Adrenal gland (tissue), 5 donors: Measurements from ENCODE around the gene IL17F.

ENCODE experiments used
- POLR2A ChIP-seq, 2 donors: fragments of 450-650 bp; IDR thresholded peaks; one replicate each; pipeline ENCODE4 v1.6.1; 2017; ENCODE audit warnings: antibody characterized with exemption in 2 of 2, mild to moderate bottlenecking in 2 of 2, moderate library complexity in 1 of 2
- TF ChIP-seq, protein P1 (sequence below), 6 experiments: fragments of 450-650 bp in 4 of 6; fragments of 200-600 bp in 2 of 6; sonication (generic) in 1 of 6; IDR thresholded peaks; 1 replicate in 5 of 6; 2 replicates in 1 of 6; pipeline versions ENCODE4 v1.5.1 to v1.8.0; 2016 to 2021; ENCODE audit warnings: antibody characterized with exemption in 6 of 6, mild to moderate bottlenecking in 2 of 6, moderate library complexity in 1 of 6
- donor health status: DM: no; HTN: no; CAD: no.

DNA sequence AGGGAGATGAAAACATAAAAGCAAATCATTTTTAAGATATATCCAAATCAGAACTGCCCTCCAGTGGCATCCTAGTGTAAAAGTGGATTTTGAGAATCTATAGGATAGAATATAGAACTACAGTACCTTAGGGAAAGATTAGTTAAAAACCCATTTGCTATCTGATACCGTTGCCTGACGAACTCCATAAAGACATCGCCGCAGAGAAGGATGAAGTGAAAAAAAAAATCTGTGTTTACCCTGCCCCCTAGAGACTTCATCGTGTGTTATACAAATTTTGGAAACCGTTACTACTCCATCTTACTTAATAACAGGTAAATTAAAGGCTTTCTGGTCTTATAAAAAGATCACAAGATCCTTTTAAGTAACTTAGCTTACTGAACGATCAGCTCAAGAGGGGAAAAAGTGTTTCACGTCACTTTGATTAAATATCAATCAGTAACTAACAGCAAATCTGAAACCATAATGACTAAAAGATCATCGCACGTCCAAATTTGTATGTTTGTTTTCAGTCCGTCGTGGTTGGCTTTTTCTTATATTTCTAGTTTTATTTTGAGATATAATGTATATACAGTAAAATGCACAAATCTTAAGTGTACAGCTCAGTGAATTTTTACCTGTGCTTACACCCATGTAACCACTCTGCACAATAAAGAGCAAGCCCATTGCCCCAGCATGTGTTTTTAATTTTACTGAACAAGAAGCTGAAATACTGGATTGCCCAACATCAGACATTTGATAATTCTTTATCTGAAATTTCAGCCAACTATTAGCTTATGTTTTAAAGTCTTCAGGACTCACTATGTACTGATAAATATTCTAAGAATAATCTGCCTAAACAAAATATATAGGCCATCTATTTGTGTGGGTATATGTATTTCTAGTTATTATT, 41.1 kb upstream of the IL17F start:
- TF ChIP-seq, protein P1, sequence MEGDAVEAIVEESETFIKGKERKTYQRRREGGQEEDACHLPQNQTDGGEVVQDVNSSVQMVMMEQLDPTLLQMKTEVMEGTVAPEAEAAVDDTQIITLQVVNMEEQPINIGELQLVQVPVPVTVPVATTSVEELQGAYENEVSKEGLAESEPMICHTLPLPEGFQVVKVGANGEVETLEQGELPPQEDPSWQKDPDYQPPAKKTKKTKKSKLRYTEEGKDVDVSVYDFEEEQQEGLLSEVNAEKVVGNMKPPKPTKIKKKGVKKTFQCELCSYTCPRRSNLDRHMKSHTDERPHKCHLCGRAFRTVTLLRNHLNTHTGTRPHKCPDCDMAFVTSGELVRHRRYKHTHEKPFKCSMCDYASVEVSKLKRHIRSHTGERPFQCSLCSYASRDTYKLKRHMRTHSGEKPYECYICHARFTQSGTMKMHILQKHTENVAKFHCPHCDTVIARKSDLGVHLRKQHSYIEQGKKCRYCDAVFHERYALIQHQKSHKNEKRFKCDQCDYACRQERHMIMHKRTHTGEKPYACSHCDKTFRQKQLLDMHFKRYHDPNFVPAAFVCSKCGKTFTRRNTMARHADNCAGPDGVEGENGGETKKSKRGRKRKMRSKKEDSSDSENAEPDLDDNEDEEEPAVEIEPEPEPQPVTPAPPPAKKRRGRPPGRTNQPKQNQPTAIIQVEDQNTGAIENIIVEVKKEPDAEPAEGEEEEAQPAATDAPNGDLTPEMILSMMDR (IDR thresholded peaks at IDR 0.05): peak in 3 of 6 experiments; percentile 8 to 25 (median 13)
- TF ChIP-seq POLR2A (IDR thresholded peaks at IDR 0.05): no peak
